ENCODE results near the gene ABCB11.
"Not testable (repeated sequence)": the region's sequence is repeated elsewhere in the genome, so short reads cannot be mapped to it uniquely, and the experiment has no call there.

The ABCB11 gene

DNA sequence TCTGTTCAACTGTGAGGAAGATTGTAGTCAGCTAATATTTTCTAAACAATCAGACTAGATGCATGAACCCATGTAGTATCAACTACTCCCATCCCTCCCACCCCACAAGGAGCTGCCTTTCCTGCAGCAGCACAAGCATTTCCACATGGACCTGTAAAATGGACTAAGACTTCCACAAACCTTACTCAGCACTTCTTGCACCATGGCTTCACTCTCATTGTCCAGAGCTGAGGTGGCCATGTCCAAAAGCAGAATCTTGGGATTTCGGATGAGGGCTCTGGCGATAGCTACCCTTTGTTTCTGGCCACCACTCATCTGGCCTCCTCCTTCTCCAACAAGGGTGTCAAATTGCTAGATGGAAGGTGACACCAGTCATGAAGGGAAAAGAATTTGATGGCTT is 61.3 kb downstream of the ABCB11 start:
- no peak for DNase-seq

DNA sequence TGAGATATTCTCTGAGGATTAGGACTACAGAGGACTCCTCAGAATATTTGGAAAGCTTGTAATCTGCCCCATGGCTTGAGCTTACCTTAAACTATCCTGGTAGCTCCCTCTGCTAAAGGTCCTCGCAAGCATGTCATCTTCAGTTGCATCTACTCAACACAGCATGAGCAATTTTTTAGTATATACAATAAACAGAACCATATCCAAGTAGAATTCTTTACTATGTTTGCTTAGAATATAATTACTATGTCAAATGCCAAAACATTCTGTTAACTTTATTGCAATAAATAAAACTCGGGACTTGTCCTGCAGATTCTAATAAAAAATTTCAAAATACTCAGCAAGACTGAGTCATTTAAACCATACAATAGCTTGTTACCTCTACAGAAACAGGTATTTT is 62.8 kb downstream of the ABCB11 start:
- DNase-seq: no peak

DNA sequence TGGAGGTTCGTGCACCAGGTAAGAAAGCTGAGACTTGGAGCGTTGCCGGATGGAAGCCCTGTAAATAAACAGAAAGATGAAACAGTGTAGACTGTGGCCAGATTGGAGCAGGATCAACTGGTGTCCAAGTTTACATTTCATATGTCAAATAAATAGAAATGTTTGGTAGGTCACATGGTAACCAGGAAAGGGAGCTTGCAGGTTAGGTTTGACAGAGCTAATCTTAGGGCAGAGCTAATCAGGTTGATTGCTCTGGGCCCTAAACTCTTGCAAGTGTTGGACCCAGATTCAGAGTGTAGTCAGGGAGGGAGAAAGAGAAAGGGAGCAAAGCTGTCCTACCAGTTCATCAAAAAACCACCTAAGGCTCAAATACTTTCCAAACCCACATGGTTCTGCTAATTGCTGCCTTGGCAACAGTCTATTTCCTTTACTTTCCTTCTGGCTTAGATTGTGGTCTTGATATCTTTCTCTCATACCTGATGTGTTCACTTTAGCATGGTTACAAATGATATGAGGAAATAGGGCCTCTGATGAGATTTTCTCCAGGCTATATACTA is 66.8 kb downstream of the ABCB11 start:
- peak in 1 of 3 experiments; percentile 0 for DNase-seq

GRCh38 chr2:168962636-168963035 is 68.5 kb downstream of the ABCB11 start:
- no peak for DNase-seq

DNA sequence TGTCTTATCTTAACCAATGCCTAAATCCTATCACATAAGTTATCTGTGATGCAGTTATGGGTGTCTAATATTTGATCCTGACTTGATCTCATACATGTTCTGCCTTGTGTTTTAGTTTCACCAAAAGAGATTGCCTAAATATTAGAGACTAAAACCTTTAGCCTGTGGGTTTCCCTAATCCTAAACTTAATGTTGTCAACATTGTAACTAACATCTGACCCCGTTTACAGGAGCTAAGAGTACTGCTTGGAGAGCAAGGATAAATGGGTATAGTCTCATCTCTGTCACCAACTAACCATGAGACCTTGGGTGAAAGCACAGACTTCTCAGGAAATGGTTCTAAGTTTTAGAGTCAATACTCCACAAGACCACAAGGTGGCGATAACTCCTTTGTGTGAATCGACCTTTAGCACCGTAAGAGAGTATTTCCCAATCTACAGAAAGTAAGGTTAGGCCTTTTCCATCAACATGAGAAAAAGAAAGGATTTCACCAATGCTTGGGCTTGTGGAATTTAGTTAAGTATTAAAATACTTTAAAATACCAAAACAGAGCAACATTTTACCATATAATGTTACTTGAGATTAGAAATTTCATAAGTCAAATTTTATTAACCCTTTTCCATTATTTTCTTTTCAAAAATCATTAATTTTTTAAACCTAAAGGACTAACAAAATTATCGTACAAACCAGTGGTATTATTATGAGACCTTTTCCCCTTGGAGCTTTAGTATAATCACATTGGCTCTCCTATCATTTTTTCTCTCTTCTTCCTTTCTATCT is 69.5 kb downstream of the ABCB11 start:
- peak in 2 of 3 experiments; percentile 60 to 62 for DNase-seq

GRCh38 chr2:168956392-168956791 is 74.7 kb downstream of the ABCB11 start:
- DNase-seq: no peak

- no peak for DNase-seq
These were observed 75.8 kb downstream of the ABCB11 start for GRCh38 chr2:168955321-168955720.

- no peak for DNase-seq
These were observed 76.9 kb downstream of the ABCB11 start for GRCh38 chr2:168954256-168954655.

DNA sequence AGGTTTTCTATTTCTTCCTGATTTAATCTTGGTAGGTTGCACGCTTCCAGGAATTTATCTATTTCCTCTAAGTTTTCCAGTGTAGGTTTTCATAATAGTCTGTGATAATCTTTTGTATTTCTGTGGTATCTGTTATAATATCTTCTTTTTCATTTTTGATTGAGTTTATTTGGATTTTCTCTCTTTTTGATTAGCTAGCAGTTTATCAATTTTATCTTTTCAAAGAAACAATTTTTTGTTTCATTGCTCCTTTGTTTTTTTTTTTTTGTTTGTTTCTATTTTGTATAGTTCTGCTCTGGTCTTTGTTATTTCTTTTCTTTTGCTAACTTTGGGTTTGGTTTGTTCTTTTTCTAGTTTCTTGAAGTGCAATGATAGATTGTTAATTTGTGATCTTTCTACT is 78.7 kb downstream of the ABCB11 start:
- DNase-seq: no peak

DNA sequence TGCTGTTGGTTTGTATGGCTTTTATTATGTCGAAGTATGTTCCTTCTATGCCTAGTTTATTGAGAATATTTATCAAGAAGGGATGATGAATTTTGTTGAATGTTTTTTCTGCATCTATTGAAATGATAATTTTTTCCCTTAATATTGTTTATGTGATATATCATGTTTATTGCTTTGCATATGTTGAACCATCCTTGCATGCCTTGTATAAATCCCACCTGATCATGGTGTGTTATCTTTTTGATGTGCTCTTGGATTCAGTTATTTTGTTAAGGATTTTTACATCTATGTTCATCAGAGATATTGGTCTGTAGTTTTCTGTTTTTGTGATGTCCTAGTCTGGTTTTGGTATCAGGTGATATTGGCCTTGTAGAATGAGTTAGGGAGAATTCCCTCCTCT is 79.3 kb downstream of the ABCB11 start:
- DNase-seq: no peak

DNA sequence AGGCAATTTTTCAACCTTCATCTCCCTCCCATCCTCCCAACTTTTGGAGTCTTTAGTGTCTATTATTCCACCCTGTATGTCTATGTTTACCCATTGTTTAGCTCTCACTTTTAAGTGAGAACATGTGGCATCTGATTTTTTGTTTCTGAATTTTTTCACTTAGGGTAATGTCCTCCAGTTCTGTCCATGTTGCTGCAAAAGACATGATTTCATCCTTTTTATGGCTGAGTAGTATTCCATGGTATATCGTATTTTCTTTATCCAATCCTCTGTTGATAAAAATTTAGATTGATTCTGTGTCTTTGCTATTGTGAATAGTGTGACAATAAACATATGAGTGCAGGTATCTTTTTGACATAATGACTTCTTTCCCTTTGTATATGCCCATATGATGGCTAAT is 81.8 kb downstream of the ABCB11 start:
- no peak for DNase-seq

DNA sequence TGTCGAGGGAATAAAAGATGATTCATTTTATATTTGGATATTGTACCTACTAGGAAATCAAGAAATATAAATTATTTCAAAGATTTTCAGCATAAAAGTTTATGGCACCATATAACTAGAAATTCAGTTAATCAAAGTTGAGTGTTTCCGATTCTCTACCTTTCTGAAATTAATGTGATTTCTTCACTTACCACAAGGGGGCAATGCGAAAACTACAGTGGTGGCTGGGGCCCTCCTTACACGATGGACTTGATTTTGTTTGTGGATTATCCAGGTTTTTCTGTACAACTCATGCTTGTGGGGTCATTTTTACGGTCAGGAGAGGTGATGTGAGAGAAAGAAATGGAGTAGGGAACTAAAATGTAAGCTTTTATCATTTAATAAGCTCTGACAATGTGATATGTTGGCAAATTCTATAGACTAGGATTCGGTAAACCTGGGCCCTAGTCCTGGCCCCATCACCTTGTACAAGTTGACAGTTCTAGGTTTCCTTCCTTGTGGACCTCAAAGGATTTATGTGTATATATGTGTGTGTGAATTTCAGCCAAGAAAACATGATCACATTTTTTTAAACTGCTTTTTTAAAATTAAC is 82.4 kb downstream of the ABCB11 start:
- DNase-seq: peak in 1 of 3 experiments; percentile 0

- DNase-seq: no peak
These were observed 85.6 kb downstream of the ABCB11 start for GRCh38 chr2:168945508-168945907.

DNA sequence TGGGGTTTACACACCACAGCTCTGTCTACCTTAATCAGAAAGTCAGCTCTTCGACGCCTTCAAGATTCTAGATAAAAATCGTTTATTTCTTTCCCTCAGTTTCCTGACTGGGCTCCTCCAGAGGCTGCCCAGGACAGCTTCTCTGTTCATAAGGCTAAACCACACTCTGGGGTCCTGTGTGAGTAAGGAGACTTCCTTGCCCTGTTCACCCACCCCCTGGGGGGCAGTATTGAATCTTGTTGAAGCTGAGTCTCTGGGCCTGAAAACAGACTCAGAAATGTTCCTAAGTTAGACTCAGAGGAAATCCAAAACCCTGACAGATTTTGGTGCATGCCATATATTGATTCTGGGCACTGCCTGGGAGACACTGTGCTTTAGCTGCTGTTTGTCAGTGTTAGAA is 87.1 kb downstream of the ABCB11 start:
- no peak for DNase-seq

- DNase-seq: no peak
These were observed 89.8 kb downstream of the ABCB11 start for GRCh38 chr2:168941297-168941696.

DNA sequence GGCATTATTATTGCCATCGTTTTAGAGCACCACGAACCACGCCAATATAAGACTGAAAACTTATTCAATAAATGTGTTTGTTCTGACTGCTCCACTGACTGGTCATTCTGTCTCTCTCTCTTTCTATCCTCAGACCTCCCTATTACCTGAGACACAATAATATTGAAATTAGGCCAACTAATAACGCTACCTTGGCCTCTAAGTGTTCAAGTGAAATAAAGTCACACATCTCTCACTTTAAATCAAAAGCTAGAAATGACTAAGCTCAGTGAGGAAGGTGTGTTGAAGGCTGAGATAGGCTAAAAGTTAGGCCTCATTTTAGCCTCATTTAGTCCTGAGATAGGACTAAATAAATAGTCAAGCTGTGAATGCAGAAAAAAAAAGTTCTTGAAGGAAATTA is 91.2 kb downstream of the ABCB11 start:
- DNase-seq: no peak

- DNase-seq: no peak
These were observed 92.1 kb downstream of the ABCB11 start for GRCh38 chr2:168939061-168939460.

DNA sequence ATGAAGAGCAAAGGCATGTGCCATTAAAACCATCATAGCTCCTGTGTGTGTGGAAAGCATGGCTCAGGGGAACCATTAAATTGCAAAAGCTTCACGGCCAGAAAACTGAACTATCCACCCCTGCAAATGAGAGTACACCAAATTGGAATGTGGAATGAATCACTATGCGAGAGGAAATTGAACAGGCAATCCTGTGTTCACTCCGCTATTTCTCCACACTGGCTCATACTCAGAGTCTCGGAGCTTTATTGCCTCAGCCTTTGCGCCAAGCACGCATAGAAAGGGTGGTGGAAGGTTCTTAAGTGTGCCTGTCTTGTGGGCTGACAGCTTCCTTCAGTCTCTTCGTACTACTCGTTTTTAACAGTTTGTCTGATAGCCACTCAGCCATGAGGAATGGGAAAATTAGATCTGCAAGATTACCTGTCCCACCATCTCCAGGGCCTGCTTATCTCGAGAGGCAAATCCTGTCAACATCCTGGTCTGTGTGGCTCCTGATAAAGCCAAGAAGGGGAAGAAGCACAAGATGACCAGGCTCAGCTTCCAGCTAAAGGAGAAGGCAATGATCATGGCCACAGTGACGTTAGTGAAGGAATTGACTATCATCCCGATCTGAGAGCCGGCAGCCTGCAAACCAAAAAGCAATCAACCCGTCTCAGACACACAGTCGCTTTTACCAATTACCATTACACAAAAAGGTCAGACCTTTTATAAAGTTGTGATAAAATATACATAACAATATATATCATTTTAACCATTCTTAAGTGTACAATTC is 95.1 kb downstream of the ABCB11 start:
- DNase-seq: no peak

- no peak for DNase-seq
These were observed 96.3 kb downstream of the ABCB11 start for GRCh38 chr2:168934826-168935225.

GRCh38 chr2:168932174-168932573 is 99.0 kb downstream of the ABCB11 start:
- DNase-seq: not testable (repeated sequence)

GRCh38 chr2:168930242-168930641 is 100.9 kb downstream of the ABCB11 start:
- no peak for DNase-seq

- DNase-seq: no peak
These were observed 102.1 kb downstream of the ABCB11 start for GRCh38 chr2:168929031-168929430.

DNA sequence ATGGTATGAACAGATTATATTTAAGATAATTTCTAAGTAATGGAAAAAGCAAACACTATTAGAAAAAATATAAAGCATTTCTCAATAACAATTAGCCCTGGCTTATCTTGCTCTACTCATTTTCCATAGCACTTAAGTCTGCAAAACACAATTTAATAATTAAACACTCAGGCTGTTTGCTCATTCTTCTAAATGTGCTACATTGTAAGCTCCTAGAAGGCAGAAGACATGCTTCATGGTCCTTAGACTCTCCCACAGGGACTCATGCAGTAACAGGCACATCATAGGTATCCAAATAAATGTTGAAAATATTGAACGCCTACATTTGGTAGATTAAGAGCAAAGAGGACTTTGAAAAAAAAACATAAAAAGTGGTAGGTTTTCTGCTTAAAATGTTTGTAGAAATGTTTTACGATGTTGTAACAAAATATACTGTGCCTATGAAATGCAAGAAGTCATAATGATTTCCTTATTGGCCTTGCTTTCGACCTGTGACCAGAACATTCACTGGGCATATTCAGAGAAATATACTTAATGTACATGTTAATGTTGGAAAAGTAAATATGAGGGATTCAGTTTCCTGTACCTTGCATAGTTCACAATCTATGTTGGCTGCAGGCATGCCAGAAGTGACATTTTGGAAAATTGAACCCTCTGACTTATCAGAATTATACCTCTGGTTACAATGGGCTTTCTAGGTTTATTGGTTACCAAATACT is 102.9 kb downstream of the ABCB11 start:
- peak in 1 of 3 experiments; percentile 0 for DNase-seq
